Fibroblast of the aortic adventitia (primary cell): Measurements from ENCODE around the gene PDE6B. TPM values are rescaled to one million over a fixed set of nuclear protein-coding genes. Genes with fewer than 3 reads are reported as not detected.

Experiments
- DNase-seq: peaks from one replicate; pipeline ENCODE4 v3.0.0-alpha.2; 2010; ENCODE audit warnings: low read depth
- H3K4me3 ChIP-seq: 2 replicates; pipeline ENCODE4 v1.5.1; 2011; ENCODE audit warnings: low read depth, mild to moderate bottlenecking, control low read depth, low read length, moderate library complexity
- CTCF ChIP-seq: IDR thresholded peaks from 2 replicates; pipeline ENCODE4 v1.5.1; 2011; ENCODE audit warnings: mild to moderate bottlenecking, low read length, control low read depth, inconsistent platforms; ENCODE audit not compliant: insufficient read depth
- total RNA-seq: library from RNA; depleted of rRNA; stranded (reverse); fragments of >200 nt; gene quantifications from 2 replicates; pipeline ENCODE4 v1.2.3, GENCODE V29; 2012; ENCODE audit warnings: low replicate concordance

The PDE6B gene
- total RNA-seq, result not detected in 2 replicates

GRCh38 chr4:624705-625590 lies at the start of gene PDE6B:
TSS of gene PDE6B (plus strand) at chr4:625573. CDS start at chr4:625627, 54 bp downstream.
- no peak for TF ChIP-seq CTCF
- no peak for DNase-seq
- no peak within 1 kb of the TSS for H3K4me3 ChIP-seq

GRCh38 chr4:576245-576821 lies 49.0 kb upstream of the PDE6B start, which contains the start of gene TMEM271:
TSS of gene TMEM271 (minus strand) at chr4:576295. CDS start at chr4:576062, 233 bp downstream.
- no peak within 1 kb of the TSS for H3K4me3 ChIP-seq
- no peak for DNase-seq
- no peak for TF ChIP-seq CTCF

- DNase-seq, result no peak
- no peak overlapping the region for H3K4me3 ChIP-seq
- TF ChIP-seq CTCF, result no peak
Observed at GRCh38 chr4:576991-577498, 48.3 kb upstream of the PDE6B start.

- no peak overlapping the region for H3K4me3 ChIP-seq
- no peak for TF ChIP-seq CTCF
- DNase-seq, result no peak
Observed at GRCh38 chr4:577499-578450, 47.6 kb upstream of the PDE6B start.

GRCh38 chr4:578451-579443 lies 46.6 kb upstream of the PDE6B start:
- no peak overlapping the region for H3K4me3 ChIP-seq
- TF ChIP-seq CTCF, result no peak
- no peak for DNase-seq
